Peyer's patch (tissue), 4 donors: Measurements from ENCODE around the gene TMSB10.

Experiments used
- CTCF ChIP-seq, 6 experiments: fragments of 450-650 bp in 4 of 6; fragments of 200-600 bp in 2 of 6; sonication (generic) in 1 of 6; IDR thresholded peaks; one replicate each; pipeline ENCODE4 v1.5.1; 2017 to 2019; ENCODE audit warnings: antibody characterized with exemption in 6 of 6, mild to moderate bottlenecking in 3 of 6, moderate library complexity in 1 of 6
- POLR2A ChIP-seq, 2 donors: fragments of 450-650 bp; IDR thresholded peaks; one replicate each; pipeline ENCODE4 v1.5.1; 2017; ENCODE audit warnings: antibody characterized with exemption in 2 of 2, mild to moderate bottlenecking in 2 of 2, moderate library complexity in 2 of 2

GRCh38 chr2:84914334-84914733 is 8.9 kb downstream of the TMSB10 start:
- TF ChIP-seq CTCF (IDR thresholded peaks at IDR 0.05) (no peak), POLR2A (IDR thresholded peaks at IDR 0.05) (no peak)
